Activated CD4-positive, alpha-beta T cell treated with anti-CD3 and anti-CD28 coated beads for 1 hour (primary cell): ENCODE data around the gene PRPS2.

Experiments used
- DNase-seq: peaks from one replicate; pipeline ENCODE4 v3.0.0-alpha.2; 2020

PRPS2 gene

DNA sequence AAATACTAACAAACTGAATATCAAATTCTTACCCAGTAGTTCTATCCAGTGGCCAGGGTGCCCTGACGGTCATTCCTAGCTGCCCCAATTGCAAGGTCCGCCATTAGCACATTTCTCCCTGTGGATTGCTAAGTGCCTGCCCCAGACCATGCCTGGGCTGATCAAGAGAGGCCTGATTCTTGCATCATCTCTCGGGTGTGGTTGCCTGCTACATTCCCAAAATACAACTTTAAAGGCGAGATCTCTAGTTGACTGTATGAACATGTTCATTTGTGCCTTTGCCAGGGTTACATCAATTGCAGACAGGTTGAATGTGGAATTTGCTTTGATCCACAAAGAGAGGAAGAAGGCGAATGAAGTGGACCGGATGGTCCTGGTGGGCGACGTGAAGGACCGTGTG lies 28.0 kb downstream of the PRPS2 start:
- DNase-seq: no peak

DNA sequence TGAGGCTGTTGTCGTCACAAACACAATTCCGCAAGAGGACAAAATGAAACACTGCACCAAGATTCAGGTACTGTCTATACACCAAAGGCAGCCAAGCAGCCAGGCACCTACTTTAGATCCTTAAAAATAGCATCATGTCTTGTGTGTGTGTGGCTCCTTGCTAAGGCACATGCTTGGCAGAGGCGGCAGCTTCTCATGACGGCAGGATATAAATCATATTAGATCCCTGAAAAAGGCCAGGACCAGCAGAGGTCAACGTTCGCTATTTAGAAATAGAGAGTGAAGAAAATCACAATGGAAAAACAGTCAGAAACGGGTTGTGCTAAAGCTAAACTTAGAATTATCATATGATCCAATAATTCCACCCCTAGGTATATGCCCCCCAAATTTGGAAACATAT lies 29.5 kb downstream of the PRPS2 start:
- DNase-seq: no peak

DNA sequence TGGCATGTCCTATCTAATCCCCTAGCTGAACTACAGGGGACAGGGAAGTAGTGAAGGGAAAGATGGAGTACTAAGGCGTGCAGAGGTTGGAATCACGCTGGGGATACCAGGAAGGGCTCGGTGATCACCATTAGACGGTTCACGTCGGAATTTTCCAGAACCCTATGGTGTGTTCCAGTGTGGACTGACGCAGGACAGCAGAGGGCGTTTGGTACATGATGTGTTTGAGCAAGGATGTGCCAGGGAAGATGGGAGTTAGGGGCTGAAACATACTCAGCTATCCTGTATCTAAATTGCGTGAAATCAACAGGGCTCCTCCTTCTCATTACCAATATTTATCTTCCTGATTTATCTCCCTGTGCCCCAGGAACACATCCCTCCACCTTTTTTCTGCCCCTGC lies 33.7 kb downstream of the PRPS2 start:
- DNase-seq: no peak

DNA sequence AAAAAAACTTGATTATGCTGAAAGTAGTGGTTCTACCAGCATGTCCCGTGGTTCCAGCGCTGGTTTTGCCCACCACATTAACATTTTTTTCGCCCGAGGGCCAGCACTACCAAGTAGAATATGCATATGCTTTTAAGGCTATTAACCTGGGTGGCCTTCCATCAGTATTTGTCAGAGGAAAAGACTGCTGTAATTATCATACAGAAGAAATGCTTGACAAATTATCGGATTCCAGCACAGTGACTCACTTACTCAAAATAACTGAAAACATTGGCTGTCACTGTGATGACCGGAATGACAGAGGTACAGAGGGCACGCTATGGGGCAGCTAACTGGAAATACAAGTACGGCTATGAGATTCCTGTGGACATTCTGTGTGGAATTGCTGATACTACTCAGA lies 34.6 kb downstream of the PRPS2 start:
- no peak for DNase-seq

DNA sequence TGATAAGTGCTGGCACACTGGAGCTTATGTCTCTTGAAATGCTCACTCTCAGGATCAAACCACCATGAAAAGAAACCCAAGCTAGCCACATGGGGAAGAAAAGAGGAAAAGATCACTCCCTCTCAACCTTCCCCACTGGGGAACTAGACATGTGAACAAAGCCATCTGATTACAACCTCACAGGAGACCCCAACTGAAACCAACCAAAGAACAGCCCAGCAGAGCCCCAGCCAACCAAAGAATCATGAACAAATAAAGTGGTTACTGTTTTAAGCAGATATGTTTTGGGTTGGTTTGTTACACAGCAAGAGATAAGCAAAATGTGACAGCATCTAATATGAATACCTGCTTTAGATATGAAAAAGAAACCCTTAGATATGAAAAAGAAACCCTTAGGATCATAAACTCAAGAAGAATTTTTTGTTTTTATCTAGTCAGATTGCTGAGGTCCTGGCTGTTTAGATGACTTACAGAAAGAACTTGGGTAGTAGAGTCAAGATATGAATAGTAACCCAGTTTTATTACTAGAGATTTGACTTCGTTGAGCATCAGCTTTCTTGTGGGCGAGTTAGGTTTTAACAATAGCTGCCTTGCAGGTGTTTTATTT lies 52.0 kb downstream of the PRPS2 start:
- no peak for DNase-seq

DNA sequence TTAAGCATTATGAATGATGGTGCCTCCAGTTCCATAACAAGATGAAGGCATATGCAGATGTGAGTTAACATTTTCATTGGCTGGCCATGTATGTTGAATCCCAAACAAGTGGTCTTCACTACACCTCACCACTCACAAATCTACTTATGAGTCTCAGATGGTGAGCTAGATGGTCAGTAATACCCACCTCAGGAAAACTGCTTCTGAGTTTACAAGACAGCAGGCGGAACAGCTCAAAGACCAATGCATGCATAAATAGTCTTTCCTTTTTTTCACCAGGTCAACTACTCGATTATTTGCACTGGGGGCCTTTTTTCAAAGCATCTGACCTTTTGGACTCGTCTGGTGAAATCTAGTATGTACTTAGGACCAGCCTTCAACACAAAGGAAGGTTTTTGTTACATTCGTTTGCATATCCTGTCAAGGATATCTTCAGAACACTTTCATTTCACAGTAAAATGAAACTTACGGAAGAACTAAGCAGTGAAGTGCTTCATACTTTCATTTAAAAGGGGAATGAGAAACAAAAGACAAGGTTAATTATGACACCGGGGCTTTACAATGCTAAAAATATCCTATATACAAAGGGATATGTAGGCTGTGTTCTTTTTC lies 52.6 kb downstream of the PRPS2 start:
- DNase-seq: no peak

DNA sequence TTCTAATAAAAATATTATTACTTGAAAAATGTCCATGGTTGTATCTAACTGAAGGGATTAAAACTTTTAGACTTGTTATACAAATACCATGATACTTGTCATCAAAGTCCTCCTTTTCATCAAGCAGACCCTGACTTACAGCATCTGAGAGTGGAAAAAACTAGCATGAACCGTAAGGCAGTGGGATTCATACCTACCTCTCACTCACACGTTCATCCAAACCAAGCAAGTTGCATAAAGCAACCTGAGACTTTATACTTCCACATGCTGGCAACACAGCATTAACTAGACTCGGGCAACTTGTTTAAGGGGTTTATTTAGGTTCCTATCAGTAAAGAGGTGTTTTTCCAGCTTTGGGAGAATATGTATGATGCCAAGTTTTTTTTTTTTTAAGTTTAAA lies 53.1 kb downstream of the PRPS2 start:
- DNase-seq: no peak

DNA sequence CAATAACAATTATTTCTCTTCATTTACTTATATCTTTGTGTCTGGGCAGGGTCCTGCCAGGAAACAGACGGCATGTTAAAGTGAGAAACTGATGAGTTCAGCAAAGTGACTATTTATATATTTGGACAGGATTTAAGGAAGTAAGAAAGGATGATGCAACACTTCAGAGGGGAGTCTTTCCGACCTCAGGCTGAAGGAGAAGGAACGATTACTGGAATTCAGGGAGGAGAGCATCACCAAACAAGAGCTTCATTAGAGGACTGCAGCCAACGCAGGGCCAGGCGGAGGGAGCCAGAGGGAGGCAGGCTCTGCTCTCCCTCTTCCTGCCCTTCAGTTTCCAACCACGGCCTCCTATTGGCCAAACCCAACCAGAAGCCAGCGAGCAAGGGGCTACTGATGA lies 74.1 kb downstream of the PRPS2 start:
- no peak for DNase-seq

DNA sequence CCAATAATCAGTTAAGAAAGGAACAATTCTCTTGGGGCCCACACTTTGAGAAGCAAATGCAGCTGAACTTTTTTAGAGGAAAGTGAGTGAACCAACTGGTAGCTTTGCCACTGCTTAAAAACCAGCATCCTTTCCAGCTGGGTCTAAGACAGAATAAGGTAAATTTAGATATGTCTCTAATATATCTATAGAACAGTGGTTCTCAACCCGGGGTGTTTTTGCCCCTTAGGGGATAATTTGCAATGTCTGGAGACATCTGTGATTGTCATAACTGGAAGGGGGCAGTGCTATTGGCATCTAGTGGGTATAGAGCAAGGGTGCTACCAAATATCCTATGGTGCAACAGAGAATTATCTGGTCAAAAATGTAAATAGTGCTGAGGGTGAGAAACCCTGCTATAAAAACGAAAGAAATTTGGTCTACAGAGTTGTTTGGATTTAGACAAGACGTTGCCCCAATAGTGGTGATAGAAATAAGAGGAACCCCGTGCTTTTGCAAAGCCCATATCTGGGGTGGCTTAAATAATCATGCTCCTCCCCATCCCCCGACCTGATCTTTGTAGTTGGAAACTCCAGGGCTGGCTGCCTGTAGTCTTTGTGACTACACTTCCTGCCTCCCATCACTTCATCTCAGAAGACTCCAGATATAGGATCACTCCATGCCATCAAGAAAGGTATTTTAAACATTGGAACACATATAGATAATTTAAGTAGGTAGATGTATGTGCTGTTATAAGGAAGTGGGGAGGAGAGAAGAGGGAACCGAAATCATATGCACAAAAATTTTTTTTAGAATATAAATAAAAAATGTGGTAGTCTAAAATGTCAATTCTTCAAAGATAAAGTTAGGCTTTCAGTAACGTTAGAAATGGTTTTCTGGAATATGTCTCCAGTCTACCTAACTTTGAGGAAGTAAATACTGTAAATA lies 75.5 kb downstream of the PRPS2 start, which contains the start of gene TLR7:
TLR7 (plus strand) TSS at position 622 of the 927 bp plus-strand sequence. CDS start 507 bp downstream, outside the sequence.
- no peak for DNase-seq

DNA sequence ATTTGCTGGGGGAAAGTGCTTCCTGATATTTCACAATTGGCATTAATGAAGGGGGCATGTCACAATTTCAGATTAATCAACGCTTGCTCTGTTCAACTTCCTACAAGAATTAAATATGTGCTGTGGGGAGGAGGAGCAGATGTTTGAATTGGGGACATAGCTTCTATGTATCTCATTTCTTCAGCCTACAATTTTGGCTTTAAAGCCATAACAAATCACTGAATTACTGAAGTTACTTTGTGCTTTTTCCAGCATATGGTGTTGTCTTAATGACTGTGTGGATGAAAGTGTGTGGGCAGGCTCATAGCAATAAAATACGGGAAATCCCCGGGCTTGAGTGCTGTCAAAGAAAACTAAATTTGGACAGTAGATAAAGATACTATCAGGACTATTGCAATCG lies 76.5 kb downstream of the PRPS2 start:
- no peak for DNase-seq

DNA sequence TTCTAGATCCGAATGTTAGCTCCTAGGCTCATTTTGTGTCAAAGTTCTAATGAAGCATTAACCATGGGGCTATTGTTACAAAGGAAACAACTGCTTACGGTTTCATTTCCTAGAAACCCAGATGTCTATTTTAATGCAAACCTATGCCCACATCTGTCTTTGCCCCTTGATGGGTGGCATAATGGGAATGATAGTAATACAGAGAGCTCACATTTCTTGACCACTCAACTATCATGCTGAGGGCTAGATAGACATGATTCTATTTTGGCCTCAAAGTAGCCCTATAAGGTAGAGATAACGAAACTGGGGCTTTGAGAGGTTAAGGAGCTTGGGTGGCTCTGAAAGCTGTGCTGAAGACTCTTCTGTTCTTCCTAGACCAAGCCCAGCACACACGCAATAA lies 77.5 kb downstream of the PRPS2 start:
- DNase-seq: no peak

DNA sequence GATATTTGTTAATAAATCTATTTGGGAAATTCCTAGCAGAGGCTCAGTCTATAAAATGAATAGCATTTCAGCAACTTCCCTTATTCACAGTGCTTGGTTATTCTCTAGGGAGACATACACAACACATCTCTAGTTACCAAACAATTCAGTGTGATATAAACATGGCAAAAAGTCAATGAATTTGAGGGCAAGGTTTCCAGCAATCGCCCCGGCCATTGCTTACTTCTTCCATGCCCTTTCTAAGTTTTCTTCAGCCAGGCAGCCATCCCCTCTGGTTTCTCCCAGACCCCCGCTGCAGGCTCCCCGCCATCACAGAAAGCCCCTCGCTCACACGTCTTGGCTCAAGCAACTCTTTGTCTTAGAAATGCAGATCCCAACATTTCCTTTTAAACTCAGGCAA lies 80.0 kb downstream of the PRPS2 start:
- DNase-seq: no peak

DNA sequence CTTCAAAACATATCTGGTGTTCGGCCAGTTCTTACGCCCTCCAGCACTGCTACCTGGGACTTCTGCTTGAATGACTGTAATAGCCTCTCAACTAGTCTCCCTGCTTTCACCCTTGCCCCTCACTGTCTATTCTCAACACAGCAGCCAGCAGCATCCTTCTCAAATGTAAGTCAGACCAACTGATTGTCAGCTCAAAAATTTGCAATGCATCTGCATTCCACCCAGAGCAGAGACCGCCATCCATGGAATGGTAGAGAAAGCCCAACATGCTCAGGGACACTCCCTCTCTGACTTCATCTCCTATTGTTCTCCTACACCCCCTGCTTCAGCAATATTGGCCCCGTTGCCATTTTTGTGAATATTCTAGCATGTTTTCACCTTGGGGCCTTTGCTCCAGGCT lies 81.5 kb downstream of the PRPS2 start:
- DNase-seq: no peak
